Iris pigment epithelial cell (primary cell): ENCODE measurements around the gene SPEG.
"Not testable (repeated sequence)": the region's sequence is repeated elsewhere in the genome, so short reads cannot be mapped to it uniquely, and the experiment has no call there.

Experiments used
- DNase-seq: peaks from one replicate; pipeline ENCODE4 v3.0.0-alpha.2; 2011; ENCODE audit warnings: low read depth

SPEG gene

GRCh38 chr2:219404954-219405353 is 29.7 kb upstream of the SPEG start:
- DNase-seq = no peak

GRCh38 chr2:219405451-219405850 is 29.2 kb upstream of the SPEG start:
- DNase-seq = no peak

GRCh38 chr2:219405958-219406860 is 28.4 kb upstream of the SPEG start:
- DNase-seq = no peak

- peak; percentile 83 for DNase-seq
Measured at GRCh38 chr2:219406861-219407230, 27.8 kb upstream of the SPEG start.

- not testable (repeated sequence) for DNase-seq
Measured at GRCh38 chr2:219407343-219407742, 27.3 kb upstream of the SPEG start.

GRCh38 chr2:219408204-219408603 is 26.4 kb upstream of the SPEG start:
- DNase-seq = no peak

GRCh38 chr2:219408631-219409030 is 26.0 kb upstream of the SPEG start:
- no peak for DNase-seq

- no peak for DNase-seq
Measured at GRCh38 chr2:219409619-219410018, 25.0 kb upstream of the SPEG start.

- no peak for DNase-seq
Measured at GRCh38 chr2:219410390-219410789, 24.3 kb upstream of the SPEG start.

GRCh38 chr2:219414857-219415256 is 19.8 kb upstream of the SPEG start:
- DNase-seq = no peak

- no peak for DNase-seq
Measured at GRCh38 chr2:219415580-219416234, 18.9 kb upstream of the SPEG start.

- no peak for DNase-seq
Measured at GRCh38 chr2:219416235-219416602, 18.4 kb upstream of the SPEG start.

GRCh38 chr2:219416938-219417337 is 17.7 kb upstream of the SPEG start:
- DNase-seq = no peak

- no peak for DNase-seq
Measured at GRCh38 chr2:219417374-219417773, 17.3 kb upstream of the SPEG start.

GRCh38 chr2:219418155-219419011 is 16.3 kb upstream of the SPEG start, which contains the start of gene DES:
DES (plus strand) TSS chr2:219418377; CDS start chr2:219418463, 86 bp downstream.
- DNase-seq = peak; percentile 19

- no peak for DNase-seq
Measured at GRCh38 chr2:219419012-219419324, 15.7 kb upstream of the SPEG start.

GRCh38 chr2:219419331-219420197 is 15.1 kb upstream of the SPEG start:
- DNase-seq = no peak

GRCh38 chr2:219420687-219421086 is 14.0 kb upstream of the SPEG start:
- no peak for DNase-seq

- DNase-seq = no peak
Measured at GRCh38 chr2:219421323-219421722, 13.3 kb upstream of the SPEG start.

- DNase-seq = no peak
Measured at GRCh38 chr2:219422952-219423534, 11.6 kb upstream of the SPEG start.

- DNase-seq = no peak
Measured at GRCh38 chr2:219423652-219424377, 10.8 kb upstream of the SPEG start.
